ENCODE measurements around the gene VCP. TPM values are rescaled to one million over a fixed set of nuclear protein-coding genes. Genes with fewer than 3 reads are reported as not detected.

The VCP gene
- total RNA-seq, 1 donor from 2014 or later, result 296 TPM

GRCh38 chr9:35079426-35080341 is 7.3 kb upstream of the VCP start, which contains the start of gene FANCG:
Gene FANCG (minus strand): TSS chr9:35079942. CDS start chr9:35079524, 418 bp downstream.
- intact Hi-C loops (cut with micrococcal nuclease), result loop anchor here (1.0 kb wide), 6 partner anchors 7 to 90 kb away; partner anchors contain the start of genes DNAJB5, PIGO, STOML2 and VCP
- DNase-seq, result peak; percentile 80
- H3K27ac Mint-ChIP-seq, result peak within 1 kb of the TSS; percentile 74

GRCh38 chr9:35079041-35079425 is 6.6 kb upstream of the VCP start:
- Mint-ChIP-seq H3K27ac (peak overlapping the region; percentile 74), H3K9me3 (no peaks in the 10 kb centered on the region), H3K4me1 (peaks cover 22% of the 10 kb centered on the region), H3K4me3 (peak overlapping the region; percentile 88), H3K27me3 (no peaks in the 10 kb centered on the region), H3K36me3 (ENCODE audit: low read depth) (peaks cover 14% of the 10 kb centered on the region)
- DNase-seq (no peak), ATAC-seq (ENCODE audit: low read depth) (no peak)
- no peak for TF ChIP-seq CTCF (IDR thresholded peaks at IDR 0.05)
- ChIA-PET POLR2A (interaction anchor here (1.1 to 3.4 kb wide), 11 partner anchors 12 to 179 kb away, joined by 3 to 37 read pairs (median 13); partner anchors contain the start of genes ATOSB, PIGO and STOML2), CTCF (interaction anchor here (1.0 to 2.2 kb wide), 5 partner anchors 8 to 532 kb away, joined by 3 to 11 read pairs (median 4); no protein-coding TSS in a partner anchor)
- intact Hi-C loops (cut with micrococcal nuclease), result loop anchor here (1.0 kb wide), 1 partner anchor 90 kb away; the partner anchor contains the start of gene DNAJB5

More at GRCh38 chr9:35079426-35080341, 7.3 kb upstream of the VCP start, which contains the start of gene FANCG:
- peak; percentile 92 for ATAC-seq (ENCODE audit: low read depth)
- CTCF ChIA-PET, result interaction anchor here (0.6 to 2.2 kb wide), 11 partner anchors 9 to 532 kb away, joined by 3 to 11 read pairs (median 3); partner anchors contain the start of gene PIGO
- no peaks in the 10 kb centered on the region for H3K9me3 Mint-ChIP-seq
- POLR2A ChIA-PET, result interaction anchor here (0.6 to 3.4 kb wide), 16 partner anchors 8 to 1949 kb away, joined by 3 to 43 read pairs (median 12); partner anchors contain the start of genes ATOSB, PIGO and STOML2
- H3K36me3 Mint-ChIP-seq (ENCODE audit: low read depth), result peaks cover 9% of the 10 kb centered on the region
- no peaks in the 10 kb centered on the region for H3K27me3 Mint-ChIP-seq
- peaks cover 22% of the 10 kb centered on the region for H3K4me1 Mint-ChIP-seq
- TF ChIP-seq CTCF (IDR thresholded peaks at IDR 0.05), result no peak
- H3K4me3 Mint-ChIP-seq, result peak within 1 kb of the TSS; percentile 88

GRCh38 chr9:35078066-35078465 is 5.6 kb upstream of the VCP start:
- H3K9me3 Mint-ChIP-seq, result no peaks in the 10 kb centered on the region
- ChIA-PET POLR2A (no interaction called here), CTCF (interaction anchor here (2.2 kb wide), 1 partner anchor 179 kb away, joined by 11 read pairs; no protein-coding TSS in a partner anchor)
- H3K36me3 Mint-ChIP-seq (ENCODE audit: low read depth), result peaks cover 14% of the 10 kb centered on the region
- H3K27me3 Mint-ChIP-seq, result no peaks in the 10 kb centered on the region
- ATAC-seq (ENCODE audit: low read depth) (no peak), DNase-seq (no peak)
- intact Hi-C loops (cut with micrococcal nuclease), result no loop called here
- H3K27ac Mint-ChIP-seq, result no peak overlapping the region
- H3K4me3 Mint-ChIP-seq, result peak overlapping the region; percentile 28
- TF ChIP-seq CTCF (IDR thresholded peaks at IDR 0.05), result no peak
- peaks cover 23% of the 10 kb centered on the region for H3K4me1 Mint-ChIP-seq

GRCh38 chr9:35076848-35077247 is 4.4 kb upstream of the VCP start:
- H3K36me3 Mint-ChIP-seq (ENCODE audit: low read depth), result peaks cover 18% of the 10 kb centered on the region
- CTCF ChIA-PET, result no interaction called here
- no peaks in the 10 kb centered on the region for H3K9me3 Mint-ChIP-seq
- H3K27ac Mint-ChIP-seq, result no peak overlapping the region
- no peak for DNase-seq
- no peaks in the 10 kb centered on the region for H3K27me3 Mint-ChIP-seq
- no peak for ATAC-seq (ENCODE audit: low read depth)
- no peak overlapping the region for H3K4me3 Mint-ChIP-seq
- TF ChIP-seq CTCF (IDR thresholded peaks at IDR 0.05), result no peak
- intact Hi-C loops (cut with micrococcal nuclease), result no loop called here
- H3K4me1 Mint-ChIP-seq, result peaks cover 29% of the 10 kb centered on the region
- POLR2A ChIA-PET, result interaction anchor here (1.2 kb wide), 1 partner anchor 18 kb away, joined by 3 read pairs; no protein-coding TSS in a partner anchor

GRCh38 chr9:35075358-35075757 is 2.9 kb upstream of the VCP start:
- ATAC-seq (ENCODE audit: low read depth) (no peak), DNase-seq (no peak)
- Mint-ChIP-seq H3K9me3 (no peaks in the 10 kb centered on the region), H3K36me3 (ENCODE audit: low read depth) (peaks cover 29% of the 10 kb centered on the region), H3K27ac (no peak overlapping the region), H3K4me3 (no peak overlapping the region), H3K4me1 (peaks cover 38% of the 10 kb centered on the region), H3K27me3 (no peaks in the 10 kb centered on the region)
- no peak for TF ChIP-seq CTCF (IDR thresholded peaks at IDR 0.05)
- ChIA-PET CTCF (no interaction called here), POLR2A (interaction anchor here (0.7 to 1.1 kb wide), 2 partner anchors 27 to 1000 kb away, joined by 4 read pairs; partner anchors contain the start of gene STOML2)
- intact Hi-C loops (cut with micrococcal nuclease), result no loop called here
